Psoas muscle (tissue), 8 donors: ENCODE results near the gene TSPAN5. TPM values are rescaled to one million over a fixed set of nuclear protein-coding genes. Genes with fewer than 3 reads are reported as not detected.

Experiments
- ATAC-seq, 4 donors: fragments of 200-7000 bp; cut with Tn5 transposase; one replicate each; pipeline ENCODE4 v1.9.1; 2020; ENCODE audit warnings: moderate library complexity in 3 of 4, mild to moderate bottlenecking in 2 of 4
- DNase-seq, 2 donors: peaks; one replicate each; pipeline ENCODE4 v3.0.0-alpha.2; 2020
- H3K27ac ChIP-seq: fragments of 200-600 bp; one replicate; pipeline ENCODE4 v1.8.0; 2022
- H3K27me3 ChIP-seq, 3 donors: fragments of 200-600 bp in 1 of 3; one replicate each; pipeline versions ENCODE4 v1.6.1 to v1.8.0; 2013 to 2022; ENCODE audit warnings: low read length in 2 of 3, mild to moderate bottlenecking in 2 of 3, moderate library complexity in 1 of 3; ENCODE audit not compliant: insufficient read depth in 3 of 3
- H3K36me3 ChIP-seq, 2 donors: fragments of 200-600 bp in 1 of 2; one replicate each; pipeline versions ENCODE4 v1.6.1 to v1.8.0; 2013 to 2022; ENCODE audit warnings: low read depth in 1 of 2, mild to moderate bottlenecking in 1 of 2, moderate library complexity in 1 of 2; ENCODE audit not compliant: insufficient read depth in 1 of 2
- H3K4me1 ChIP-seq: fragments of 200-600 bp; one replicate; pipeline ENCODE4 v1.8.0; 2022
- H3K4me3 ChIP-seq: fragments of 200-600 bp; one replicate; pipeline ENCODE4 v1.8.0; 2022; ENCODE audit warnings: mild to moderate bottlenecking
- H3K9me3 ChIP-seq: fragments of 200-600 bp; one replicate; pipeline ENCODE4 v1.8.0; 2022
- WGBS, 3 donors: extraction: QIAGEN DNeasy Blood & Tissue Kit; methylation state at CpG; one replicate each; pipeline versions ENCODE4 v1.1.6 to v1.1.7; 2013; 5-methylcytosine and 5-hydroxymethylcytosine counted together
- intact Hi-C, 2 donors: fragments of 100-400 bp; cut with DNase I; formaldehyde crosslinking; loops; one replicate each; pipeline versions ENCODE4 v1.11.0 to v1.14.2; 2022
- polyA plus RNA-seq, 3 donors: library from polyadenylated mRNA; stranded (reverse); fragments of 200-250 nt; gene quantifications; one replicate each; pipeline ENCODE4 v1.2.3, GENCODE V29; 2013
- total RNA-seq, 4 donors: library from RNA; stranded (reverse); fragmentation: NEBNext Ultra II Directional in 2 of 4; extraction: Animal tissue kit (Norgen Biotek cat#: 25700) in 2 of 4; gene quantifications; one replicate each; pipeline versions ENCODE4 v1.2.1 to v1.2.4, GENCODE V29; 2021 to 2023
- TF ChIP-seq, protein P1 (sequence below): fragments of 200-600 bp; IDR thresholded peaks from one replicate; pipeline ENCODE4 v1.8.0; 2022; ENCODE audit warnings: antibody characterized with exemption
- donor health status: healthy with polysubstance abuse.
- donor health status: DM: no; HTN: no; CAD: no; lungs with moderate emphysema.
- donor health status: Bipolar disorder and iron deficiency.
- donor health status: healthy.
- donor health status: DM: yes; HTN: yes; CAD: no.
- donor health status: DM: no; HTN: no; CAD: no.
- donor health status: DM: no; HTN: no; CAD: no.
- donor health status: DM: yes; HTN: yes; CAD: no.

TSPAN5 gene
- total and polyA plus RNA-seq, 7 donors: 0.63 to 7.3 (median 3.8) TPM

GRCh38 chr4:98653890-98654867, 4.2 kb downstream of the TSPAN5 start:
- WGBS, 3 donors: 62 to 73% (median 68%) methylated on average over 5 of the region's 5 CpGs
- H3K27ac ChIP-seq: no peak overlapping the region
- ATAC-seq (peak in 1 of 4 donors; percentile 36), DNase-seq (no peak)
- H3K27me3 ChIP-seq: peaks cover 0 to 26% (median 3%) of the 10 kb centered on the region in 3 donors
- no peaks in the 10 kb centered on the region for H3K9me3 ChIP-seq
- peaks cover 6% of the 10 kb centered on the region for H3K4me1 ChIP-seq
- no peak overlapping the region for H3K4me3 ChIP-seq
- intact Hi-C loops: loop anchor here in 1 of 2 donors (10.0 kb wide), 1 partner anchor 671 kb away; the partner anchor contains the start of gene ADH1B
- no peaks in the 10 kb centered on the region for H3K36me3 ChIP-seq
- TF ChIP-seq, protein P1, sequence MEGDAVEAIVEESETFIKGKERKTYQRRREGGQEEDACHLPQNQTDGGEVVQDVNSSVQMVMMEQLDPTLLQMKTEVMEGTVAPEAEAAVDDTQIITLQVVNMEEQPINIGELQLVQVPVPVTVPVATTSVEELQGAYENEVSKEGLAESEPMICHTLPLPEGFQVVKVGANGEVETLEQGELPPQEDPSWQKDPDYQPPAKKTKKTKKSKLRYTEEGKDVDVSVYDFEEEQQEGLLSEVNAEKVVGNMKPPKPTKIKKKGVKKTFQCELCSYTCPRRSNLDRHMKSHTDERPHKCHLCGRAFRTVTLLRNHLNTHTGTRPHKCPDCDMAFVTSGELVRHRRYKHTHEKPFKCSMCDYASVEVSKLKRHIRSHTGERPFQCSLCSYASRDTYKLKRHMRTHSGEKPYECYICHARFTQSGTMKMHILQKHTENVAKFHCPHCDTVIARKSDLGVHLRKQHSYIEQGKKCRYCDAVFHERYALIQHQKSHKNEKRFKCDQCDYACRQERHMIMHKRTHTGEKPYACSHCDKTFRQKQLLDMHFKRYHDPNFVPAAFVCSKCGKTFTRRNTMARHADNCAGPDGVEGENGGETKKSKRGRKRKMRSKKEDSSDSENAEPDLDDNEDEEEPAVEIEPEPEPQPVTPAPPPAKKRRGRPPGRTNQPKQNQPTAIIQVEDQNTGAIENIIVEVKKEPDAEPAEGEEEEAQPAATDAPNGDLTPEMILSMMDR: no peak

DNA sequence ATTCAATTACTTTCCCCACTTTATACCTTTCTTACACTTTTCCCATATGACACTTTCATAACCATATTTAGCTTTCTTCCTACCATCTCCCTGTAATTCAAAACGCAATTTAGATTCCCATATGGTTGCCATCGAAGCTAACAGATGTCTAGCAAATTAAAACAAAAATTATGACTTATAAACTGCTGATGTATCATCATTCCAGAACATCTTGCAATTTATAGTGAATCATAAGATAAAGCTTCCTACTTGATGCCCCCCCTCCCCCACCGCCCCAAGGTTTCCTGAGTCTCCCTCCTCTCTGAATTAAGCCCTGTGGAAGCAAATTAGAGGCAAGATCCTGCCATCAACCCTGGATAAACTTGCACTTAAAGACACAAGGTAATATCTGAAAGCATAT, 5.4 kb downstream of the TSPAN5 start:
- TF ChIP-seq, protein P1: no peak
- Histone ChIP-seq H3K4me3 (no peak overlapping the region), H3K27me3 (peaks cover 0 to 24% (median 3%) of the 10 kb centered on the region in 3 donors), H3K27ac (no peak overlapping the region), H3K36me3 (no peaks in the 10 kb centered on the region), H3K9me3 (no peaks in the 10 kb centered on the region), H3K4me1 (peaks cover 5% of the 10 kb centered on the region)
- WGBS, 3 donors: 94% methylated on average over 3 of the region's 3 CpGs
- ATAC-seq (no peak), DNase-seq (no peak)
- intact Hi-C loops: loop anchor here in 1 of 2 donors (10.0 kb wide), 1 partner anchor 672 kb away; the partner anchor contains the start of gene ADH1B

- H3K27me3 ChIP-seq: peaks cover 0 to 6% (median 0%) of the 10 kb centered on the region in 3 donors
- H3K27ac ChIP-seq: no peak overlapping the region
- 64 to 70% (median 65%) methylated on average over 5 of the region's 5 CpGs for WGBS, 3 donors
- ATAC-seq (no peak), DNase-seq (no peak)
- intact Hi-C loops: no loop called here
- H3K36me3 ChIP-seq: no peaks in the 10 kb centered on the region
- H3K4me3 ChIP-seq: no peak overlapping the region
- no peaks in the 10 kb centered on the region for H3K9me3 ChIP-seq
- H3K4me1 ChIP-seq: no peaks in the 10 kb centered on the region
- TF ChIP-seq, protein P1: no peak
Measured at GRCh38 chr4:98648602-98649001, 9.8 kb downstream of the TSPAN5 start.

DNA sequence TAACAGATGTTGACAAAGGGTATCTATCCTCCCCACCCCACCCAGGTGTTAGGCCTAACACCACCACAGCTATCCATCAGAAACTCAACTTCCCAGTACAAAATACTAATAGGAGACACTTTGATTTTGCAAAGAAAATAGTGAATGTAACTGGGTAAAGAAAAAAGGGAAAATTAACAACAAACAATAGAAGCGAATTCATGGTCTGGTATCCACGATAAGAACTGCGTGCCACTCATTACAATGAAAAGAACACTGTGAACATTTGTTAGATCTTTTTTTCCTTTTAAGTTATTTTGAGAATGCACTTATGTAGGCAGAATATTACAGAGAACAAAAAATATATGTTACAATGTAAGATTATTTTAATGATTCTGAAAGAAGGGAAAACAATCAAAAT, 12.0 kb downstream of the TSPAN5 start:
- no peak for ATAC-seq
- H3K4me1 ChIP-seq: no peaks in the 10 kb centered on the region
- intact Hi-C loops: no loop called here
- H3K36me3 ChIP-seq: no peaks in the 10 kb centered on the region
- 85 to 94% (median 93%) methylated on average over 3 of the region's 3 CpGs for WGBS, 3 donors
- H3K27me3 ChIP-seq: no peaks in the 10 kb centered on the region
- H3K9me3 ChIP-seq: no peaks in the 10 kb centered on the region
- H3K4me3 ChIP-seq: no peak overlapping the region
- H3K27ac ChIP-seq: no peak overlapping the region
- TF ChIP-seq, protein P1: no peak
- no peak for DNase-seq
